GM21576 (cell line): Measurements from ENCODE around the gene MYPOP.
"Not testable (repeated sequence)": the region's sequence is repeated elsewhere in the genome, so short reads cannot be mapped to it uniquely, and the experiment has no call there.

Experiments
- ATAC-seq: cut with Tn5 transposase; IDR thresholded peaks from one replicate; pipeline ENCODE4 v1.9.1; 2021; ENCODE audit warnings: mild to moderate bottlenecking, moderate library complexity; ENCODE audit not compliant: unreplicated experiment

MYPOP gene

GRCh38 chr19:45911291-45911690, 8.9 kb upstream of the MYPOP start:
- no peak for ATAC-seq

GRCh38 chr19:45908956-45909355, 6.5 kb upstream of the MYPOP start:
- ATAC-seq = no peak

GRCh38 chr19:45906221-45906620, 3.8 kb upstream of the MYPOP start:
- no peak for ATAC-seq

- ATAC-seq = no peak
Observed at GRCh38 chr19:45905011-45905410, 2.6 kb upstream of the MYPOP start.

GRCh38 chr19:45902651-45903625, 525 bp upstream of the MYPOP start:
- ATAC-seq = peak; percentile 75

- no peak for ATAC-seq
Observed at GRCh38 chr19:45901432-45901911, 941 bp downstream of the MYPOP start.

GRCh38 chr19:45900738-45901431, 1.5 kb downstream of the MYPOP start:
- no peak for ATAC-seq

- ATAC-seq = no peak
Observed at GRCh38 chr19:45899919-45900589, 2.4 kb downstream of the MYPOP start.

- ATAC-seq = no peak
Observed at GRCh38 chr19:45899253-45899652, 3.2 kb downstream of the MYPOP start.

GRCh38 chr19:45897261-45897812, 5.1 kb downstream of the MYPOP start:
- ATAC-seq = no peak

- ATAC-seq = not testable (repeated sequence)
Observed at GRCh38 chr19:45895983-45896599, 6.3 kb downstream of the MYPOP start.

GRCh38 chr19:45895519-45895972, 6.9 kb downstream of the MYPOP start:
- ATAC-seq = no peak

GRCh38 chr19:45890877-45891276, 11.5 kb downstream of the MYPOP start:
- ATAC-seq = no peak

GRCh38 chr19:45889210-45889885, 13.1 kb downstream of the MYPOP start:
- no peak for ATAC-seq

GRCh38 chr19:45887200-45887710, 15.2 kb downstream of the MYPOP start:
- ATAC-seq = no peak

- ATAC-seq = peak; percentile 42
Observed at GRCh38 chr19:45886427-45887199, 15.8 kb downstream of the MYPOP start.

- ATAC-seq = peak; percentile 45
Observed at GRCh38 chr19:45885556-45886426, 16.6 kb downstream of the MYPOP start, which contains the start of gene IRF2BP1. TSS of gene IRF2BP1 (minus strand) at chr19:45886141. CDS start at chr19:45885774, 367 bp downstream.
